SKM-1 treated with dmso at 0.1 percent for 144 hours (cell line): ENCODE results near the gene WDHD1.
"Not testable (repeated sequence)": the region's sequence is repeated elsewhere in the genome, so short reads cannot be mapped to it uniquely, and the experiment has no call there.

ENCODE experiments used
- DNase-seq: peaks from one replicate; lab custom pipeline; 2025; ENCODE audit not compliant: unreplicated experiment; lab: John Stamatoyannopoulos, UW

Gene WDHD1

DNA sequence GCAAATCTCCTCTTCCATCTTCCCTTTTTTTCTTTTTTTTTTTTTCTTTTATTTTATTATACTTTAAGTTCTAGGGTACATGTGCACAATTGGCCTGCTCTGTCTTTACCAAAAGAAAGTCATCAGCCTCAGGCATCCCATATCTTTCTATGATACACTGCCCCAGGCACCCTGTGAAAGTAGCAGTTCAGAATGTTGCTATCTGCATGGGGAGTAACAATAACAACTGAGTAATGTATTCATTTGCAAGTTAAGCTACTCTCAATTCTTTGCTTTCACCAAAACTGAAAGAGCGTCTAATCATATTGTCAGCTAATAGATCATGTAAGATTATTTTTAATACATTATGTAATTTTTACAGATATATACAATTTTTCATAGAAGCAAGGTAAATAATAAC, 110.8 kb downstream of the WDHD1 start:
- no peak for DNase-seq

DNA sequence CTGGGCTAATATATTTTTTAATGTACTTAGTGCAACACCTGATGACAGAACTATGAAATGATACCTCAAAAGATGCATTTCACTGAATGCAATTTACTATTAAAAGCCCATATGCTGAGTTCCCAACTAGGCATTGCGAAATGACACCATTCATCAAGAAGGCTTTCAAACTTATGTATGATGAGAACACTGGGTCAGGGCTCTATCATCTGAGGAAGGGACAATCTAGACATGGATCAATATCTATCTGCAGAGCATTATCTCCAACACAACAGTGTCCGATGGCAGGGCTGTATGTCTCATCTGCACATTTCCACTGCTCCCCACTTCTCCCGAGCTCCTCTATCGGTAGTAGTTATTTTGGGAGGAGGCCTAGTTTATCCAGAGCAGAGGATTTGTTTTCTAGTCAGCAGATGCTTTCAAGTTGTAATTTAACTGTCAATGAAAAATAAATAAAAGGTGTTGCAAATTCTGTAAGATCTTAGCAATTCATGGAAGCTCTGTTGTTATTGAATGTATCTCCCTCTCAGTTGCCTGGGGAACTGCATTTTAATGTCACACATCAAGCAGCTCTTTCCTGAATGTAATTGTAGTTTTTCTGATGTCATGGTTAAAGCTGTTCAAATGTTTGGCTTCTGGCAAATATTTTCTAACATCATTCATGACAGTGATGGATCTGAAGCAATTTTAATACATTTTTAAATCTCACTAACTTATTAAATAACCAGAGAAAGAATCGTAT, 116.9 kb downstream of the WDHD1 start:
- DNase-seq, result no peak

DNA sequence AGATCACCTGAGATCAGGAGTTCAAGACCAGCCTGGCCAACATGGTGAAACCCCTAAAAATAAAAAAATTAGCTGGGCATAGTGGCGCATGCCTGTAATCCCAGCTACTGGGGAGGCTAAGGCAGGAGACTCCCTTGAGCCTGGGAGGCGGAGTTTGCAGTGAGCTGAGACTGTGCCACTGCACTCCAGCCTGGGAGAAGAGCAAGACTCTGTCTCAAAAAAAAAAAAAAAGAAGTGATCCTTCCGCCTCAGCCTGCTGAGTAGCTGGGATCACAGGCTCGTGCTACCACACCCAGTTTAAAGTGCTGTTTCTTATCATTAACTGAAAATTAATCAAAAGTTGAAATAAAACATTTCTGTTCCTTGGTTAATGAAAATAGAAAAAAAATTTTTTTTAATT, 117.9 kb downstream of the WDHD1 start:
- DNase-seq, result not testable (repeated sequence)

DNA sequence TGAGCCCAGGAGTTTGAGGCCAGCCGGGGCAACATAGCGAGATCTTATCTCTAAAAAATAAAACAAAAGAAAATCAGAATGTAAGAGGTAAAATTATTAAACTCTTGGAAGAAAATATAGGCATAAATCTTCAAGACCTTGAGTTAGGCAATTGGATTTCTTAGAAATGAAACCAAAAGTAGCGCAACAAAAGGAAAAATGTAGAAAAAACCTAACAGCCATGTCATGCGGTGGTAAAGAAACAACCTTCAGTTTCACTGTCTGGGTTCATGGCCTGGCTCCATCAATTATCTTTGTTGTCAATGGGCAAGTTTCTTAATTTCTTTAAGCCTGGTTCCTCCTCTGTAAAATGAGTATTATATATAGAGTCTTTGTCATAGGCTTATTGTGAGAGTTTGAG, 118.7 kb downstream of the WDHD1 start:
- no peak for DNase-seq

DNA sequence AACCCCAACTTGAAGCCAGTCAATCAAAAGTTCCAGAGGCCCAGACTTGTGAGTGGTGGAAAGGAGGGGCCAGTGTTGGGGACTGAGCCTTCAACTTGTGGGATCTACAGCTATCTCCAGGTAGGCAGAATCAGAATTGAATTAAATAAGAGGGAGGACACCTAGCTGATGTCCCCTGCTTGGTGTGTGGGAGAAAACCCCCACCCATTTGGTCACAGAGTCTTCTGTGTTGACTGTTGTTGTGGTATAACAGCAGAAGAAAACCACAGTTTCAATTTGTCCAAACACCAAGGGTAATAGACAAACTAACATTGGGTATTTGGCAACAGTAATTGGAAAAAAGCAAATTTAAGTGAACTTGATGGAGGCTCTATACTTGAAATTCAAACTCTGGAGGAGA, 120.8 kb downstream of the WDHD1 start:
- DNase-seq, result no peak

DNA sequence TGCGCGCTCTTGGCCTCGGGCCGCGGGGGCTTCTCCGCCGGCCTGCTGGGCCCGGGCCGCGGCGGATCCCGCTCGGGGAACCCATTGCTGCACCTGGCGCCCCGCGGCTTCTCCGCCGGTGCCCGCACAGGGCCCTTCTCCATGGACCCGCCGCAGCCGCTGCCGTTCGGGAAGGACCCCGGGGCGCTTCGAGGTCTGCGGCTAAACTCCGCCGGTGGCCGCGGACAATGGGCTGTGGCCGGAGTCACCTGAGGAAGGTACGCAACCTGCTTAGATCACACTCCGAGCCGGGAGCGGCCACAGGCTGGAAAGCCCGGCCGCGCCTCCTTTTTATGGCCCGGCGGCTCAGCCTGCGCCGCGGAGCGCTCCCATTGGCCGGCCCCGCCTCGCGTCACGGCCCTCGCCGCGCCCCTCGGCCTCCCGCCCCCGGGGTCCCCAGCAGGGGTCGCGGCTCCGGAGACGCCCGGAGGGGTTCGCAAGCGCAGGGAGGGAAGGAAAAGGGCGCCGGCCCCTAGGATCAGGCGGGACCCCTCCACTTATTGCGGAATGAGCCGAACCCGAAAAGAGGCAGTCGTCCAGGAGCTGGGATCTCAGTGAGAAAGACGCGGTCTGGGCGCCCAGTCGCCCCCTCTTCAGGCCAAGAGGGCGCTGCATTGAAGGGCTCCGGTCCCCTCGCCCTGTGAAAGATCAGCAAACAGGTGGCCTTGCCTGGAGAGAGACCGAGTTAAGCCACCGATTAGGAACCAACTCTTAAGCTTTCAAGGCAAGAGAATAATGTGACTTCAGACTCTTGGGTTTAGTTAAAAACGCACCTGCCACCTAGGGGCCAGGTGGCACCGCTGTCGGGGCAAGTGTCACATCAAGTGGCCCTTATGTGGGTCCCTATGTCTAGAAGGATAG, 124.1 kb downstream of the WDHD1 start, which contains the start of gene GCH1:
GCH1 (minus strand) TSS at position 306 of the 900 bp plus-strand sequence; CDS start at position 143, 163 bp downstream.
- DNase-seq, result peak; percentile 13

DNA sequence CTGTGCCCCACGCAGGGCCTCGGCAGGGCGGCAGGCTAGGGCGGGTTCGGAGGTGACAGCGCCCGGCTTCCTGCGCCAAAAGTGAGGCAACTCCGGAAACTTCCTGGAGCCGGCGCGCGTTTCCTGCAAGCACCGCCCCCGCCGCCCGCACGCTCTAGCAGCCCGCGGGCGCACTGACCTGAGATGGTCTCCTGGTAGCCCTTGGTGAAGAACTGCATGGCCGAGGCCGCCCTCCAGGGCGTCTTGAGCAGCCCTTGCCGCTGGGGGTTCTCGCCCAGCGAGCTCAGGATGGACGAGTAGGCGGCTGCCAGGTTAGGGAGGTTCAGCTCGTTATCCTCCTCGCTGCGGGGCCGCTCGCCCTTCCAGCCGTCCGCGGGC, 124.8 kb downstream of the WDHD1 start:
- peak; percentile 62 for DNase-seq

DNA sequence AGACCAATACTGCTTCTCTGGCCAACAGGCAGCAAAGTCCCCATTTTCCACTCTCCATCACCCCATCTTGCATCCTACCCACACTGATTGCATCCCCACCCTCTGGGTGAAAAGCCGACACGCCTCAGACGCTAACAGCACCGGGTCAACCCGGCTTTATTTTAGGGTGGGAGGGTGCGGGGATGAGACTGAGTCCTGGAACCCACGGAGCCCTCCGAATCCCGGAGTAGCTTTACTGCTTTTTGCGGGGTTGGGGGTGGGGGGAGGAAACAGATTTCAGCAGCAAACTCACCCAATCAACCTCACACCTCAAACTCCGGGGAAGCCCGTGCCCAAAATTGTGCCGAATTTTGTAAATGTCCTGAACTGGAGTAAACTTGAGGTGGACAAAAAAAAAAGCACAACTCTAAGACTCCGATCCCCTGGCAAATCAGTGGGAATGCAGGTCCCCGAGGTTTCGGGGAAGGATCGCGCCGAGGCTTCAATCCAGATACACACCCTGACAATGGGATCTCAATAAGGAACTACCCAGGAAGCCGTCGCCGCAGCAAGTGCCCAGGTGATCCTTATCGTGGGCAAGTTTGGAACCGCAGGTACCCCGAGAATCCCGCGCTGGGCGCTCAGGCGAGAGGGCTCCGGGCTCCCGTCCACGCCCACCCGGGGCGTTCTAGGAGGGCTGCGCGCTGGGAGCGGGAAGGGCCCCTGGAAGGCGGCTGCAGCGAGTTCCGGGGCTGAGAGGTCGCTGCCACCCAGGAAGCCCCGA, 125.3 kb downstream of the WDHD1 start:
- DNase-seq, result no peak

DNA sequence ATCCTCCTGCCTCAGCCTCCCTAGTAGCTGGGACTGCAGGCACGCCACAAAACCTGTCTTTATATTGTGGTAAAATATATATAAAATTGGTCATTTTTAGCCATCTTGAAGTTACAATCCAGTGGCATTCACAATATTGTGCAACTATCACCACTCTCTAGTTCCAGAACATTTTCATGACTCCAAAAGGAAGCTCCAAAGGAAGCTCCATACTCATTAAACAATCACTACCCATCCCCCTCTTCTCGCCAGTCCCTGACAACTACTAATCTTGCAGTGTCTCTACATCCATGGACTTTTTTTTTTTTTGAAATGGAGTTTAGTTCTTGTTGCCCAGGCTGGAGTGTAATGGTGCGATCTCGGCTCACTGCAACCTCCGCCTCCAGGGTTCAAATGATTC, 127.3 kb downstream of the WDHD1 start:
- no peak for DNase-seq

DNA sequence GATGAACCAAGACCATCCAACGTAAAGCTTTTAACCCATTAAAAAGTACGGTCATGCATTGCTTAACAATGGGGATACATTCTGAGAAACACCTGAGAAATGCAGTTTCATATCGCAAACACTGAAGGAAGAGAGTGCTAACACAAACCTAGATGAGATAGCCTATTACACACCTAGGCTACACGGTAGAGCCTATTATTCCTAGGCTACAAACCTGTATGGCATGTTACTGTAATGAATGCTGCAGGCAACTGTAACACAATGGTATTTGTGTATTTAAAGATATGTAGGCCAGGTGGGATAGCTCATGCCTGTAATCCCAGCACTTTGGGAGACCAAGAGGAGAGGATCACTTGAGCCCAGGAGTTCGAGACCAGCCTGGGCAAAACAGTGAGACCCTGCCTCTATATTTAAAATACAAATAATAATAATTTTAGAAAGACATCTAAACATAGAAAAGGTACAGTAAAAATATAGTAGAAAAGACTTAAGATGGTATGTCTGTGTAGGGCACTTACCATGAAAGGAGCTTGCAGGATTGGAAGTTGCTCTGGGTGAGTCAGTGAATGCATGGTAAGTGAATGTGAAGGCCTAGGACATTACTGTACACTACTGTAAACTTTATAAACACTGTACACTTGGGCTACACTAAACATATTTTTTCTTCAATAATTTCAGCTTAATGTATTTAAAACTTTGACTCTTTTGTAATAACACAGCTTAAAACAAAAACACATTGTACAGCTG, 128.9 kb downstream of the WDHD1 start:
- not testable (repeated sequence) for DNase-seq

DNA sequence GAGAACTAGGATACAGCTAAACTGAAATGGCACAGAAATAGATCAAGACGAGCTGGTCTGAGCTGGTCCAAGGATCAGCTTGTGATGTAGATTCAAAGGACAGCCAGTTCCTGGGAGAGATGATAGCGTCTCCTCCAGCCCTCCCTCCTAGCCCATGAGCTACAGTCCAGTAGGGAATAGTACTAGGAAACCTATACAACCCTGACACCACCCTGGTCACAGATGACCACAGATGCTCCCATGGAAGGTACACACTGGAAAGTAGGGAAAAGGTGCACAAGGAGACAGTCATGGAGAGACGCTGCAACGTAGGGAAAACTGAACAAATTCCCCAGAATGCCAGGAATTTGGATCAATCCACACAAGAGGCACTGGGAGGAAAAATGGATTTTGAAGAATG, 131.2 kb downstream of the WDHD1 start:
- DNase-seq, result no peak

DNA sequence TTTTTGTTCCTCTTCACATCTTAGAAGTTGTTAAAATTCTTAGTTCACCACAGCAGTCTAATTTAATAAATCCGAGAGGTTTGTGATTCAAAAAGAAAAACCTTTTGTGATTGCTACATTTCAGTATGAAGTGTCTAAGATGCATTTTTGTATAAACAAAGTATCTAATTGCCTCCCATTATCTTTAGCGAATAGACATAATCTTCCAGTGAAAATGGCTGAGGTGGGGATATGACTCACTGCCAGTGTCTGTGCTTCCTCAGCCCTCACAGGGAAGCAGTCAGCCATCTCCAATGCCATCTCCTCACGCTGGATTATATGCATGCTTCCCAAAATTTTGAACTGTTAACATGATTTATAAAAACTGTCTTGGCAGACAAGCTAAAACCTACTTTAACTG, 131.9 kb downstream of the WDHD1 start:
- DNase-seq, result no peak

DNA sequence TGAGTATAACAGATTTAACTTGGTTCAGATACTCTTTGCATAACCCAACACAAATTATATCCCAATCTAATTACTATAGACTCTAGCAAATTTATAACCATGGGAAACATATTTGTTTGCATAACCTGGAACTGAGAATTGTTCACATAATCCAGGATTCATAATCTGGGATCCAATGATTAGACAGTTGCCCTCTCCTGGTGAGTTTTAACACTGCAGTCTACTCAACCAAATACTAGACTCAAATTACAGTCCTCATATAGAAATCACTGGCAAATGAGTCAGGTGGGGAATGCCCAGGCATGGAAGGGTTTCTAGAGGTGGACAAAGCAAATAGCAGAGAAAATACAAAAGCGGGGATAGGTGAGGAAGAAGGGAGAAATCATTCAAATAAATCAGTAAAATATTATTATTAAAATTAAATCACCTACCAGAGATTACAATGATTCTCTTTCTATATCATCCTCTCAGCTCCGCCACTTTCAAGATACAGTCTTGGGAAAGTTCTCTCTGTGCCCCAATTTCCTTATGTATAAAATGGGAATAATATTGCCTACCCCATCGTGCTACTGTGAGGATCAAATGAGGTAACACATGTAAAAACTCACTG, 133.6 kb downstream of the WDHD1 start:
- DNase-seq, result peak; percentile 12

DNA sequence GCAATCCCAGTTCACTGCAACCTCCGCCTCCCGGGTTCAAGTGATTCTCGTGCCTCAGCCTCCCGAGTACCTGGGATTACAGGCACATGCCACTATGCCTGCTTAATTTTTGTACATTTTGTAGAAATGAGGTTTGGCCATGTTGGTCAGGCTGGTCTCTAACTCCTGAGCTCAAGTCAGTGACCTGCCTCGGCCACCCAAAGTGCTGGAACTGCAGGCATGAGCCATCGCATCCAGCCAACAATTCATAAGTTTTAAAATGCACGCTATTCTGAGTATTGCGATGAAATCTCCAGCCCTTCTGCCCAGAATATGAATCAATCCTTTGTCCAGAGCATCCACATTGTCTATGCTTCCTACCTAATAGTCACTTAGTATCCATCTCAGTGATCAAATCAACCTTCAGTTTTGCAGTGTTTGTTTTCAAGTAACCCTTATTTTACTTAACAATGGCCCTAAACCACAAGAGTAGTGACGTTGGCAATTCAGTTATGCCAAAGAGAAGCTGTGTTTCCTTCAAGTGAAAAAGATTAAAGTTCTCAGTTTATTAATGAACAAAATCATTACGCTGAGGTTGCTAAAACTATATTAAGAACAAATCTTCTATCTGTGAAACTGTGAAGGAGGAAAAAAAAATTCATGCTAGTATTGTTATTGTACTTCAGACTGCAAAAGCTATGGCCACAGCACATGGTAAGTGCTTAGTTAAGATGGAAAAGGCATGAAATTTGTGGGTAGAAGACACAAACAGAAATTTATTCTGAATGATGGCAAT, 135.2 kb downstream of the WDHD1 start:
- DNase-seq, result no peak

DNA sequence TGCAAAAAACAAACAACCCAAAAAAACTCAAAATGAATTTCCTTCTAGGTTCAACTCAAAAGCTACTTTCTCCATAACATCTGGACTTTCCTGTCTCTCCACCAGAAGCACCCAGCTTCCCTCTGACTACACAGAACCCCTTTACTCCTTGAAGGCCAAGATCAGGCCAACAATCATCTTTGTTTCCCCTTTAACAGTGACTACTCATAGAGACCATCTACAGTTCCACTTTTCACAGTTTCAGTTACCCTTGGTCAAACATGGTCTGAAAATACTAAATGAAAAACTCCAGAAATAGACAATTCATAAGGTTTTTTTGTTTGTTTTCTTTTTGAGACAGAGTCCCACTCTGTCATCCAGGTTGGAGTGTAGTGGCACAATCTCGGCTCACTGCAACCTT, 136.1 kb downstream of the WDHD1 start:
- no peak for DNase-seq

DNA sequence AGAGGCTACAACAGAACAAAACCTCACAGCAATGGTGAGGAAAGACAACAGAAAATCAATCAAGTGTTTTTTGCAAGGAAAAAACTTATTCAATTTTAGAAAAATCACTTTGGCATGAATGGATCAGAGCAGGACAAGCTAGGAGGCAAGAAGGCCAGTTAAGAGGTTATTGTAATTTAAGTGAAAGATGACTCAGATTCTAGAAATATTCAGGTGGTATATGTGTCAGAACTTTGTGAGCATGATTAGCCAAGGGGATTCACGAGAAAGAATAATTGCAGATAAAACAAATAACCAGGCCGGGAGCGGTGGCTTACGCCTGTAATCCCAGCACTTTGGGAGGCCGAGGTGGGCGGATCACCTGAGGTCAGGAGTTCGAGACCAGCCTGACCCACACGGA, 137.0 kb downstream of the WDHD1 start:
- DNase-seq, result no peak
